HG02610 (cell line): ENCODE measurements around the gene C2.

Source experiments
- ATAC-seq: cut with Tn5 transposase; IDR thresholded peaks from one replicate; pipeline ENCODE4 v1.9.1; 2021; ENCODE audit warnings: mild to moderate bottlenecking, moderate library complexity; ENCODE audit not compliant: unreplicated experiment

The C2 gene

GRCh38 chr6:31927242-31927862 lies at the start of gene C2:
Gene C2, plus strand, starts transcription at chr6:31927717. Its CDS starts 36 bp downstream, at chr6:31927753.
- no peak for ATAC-seq

GRCh38 chr6:31878222-31878621 lies 49.3 kb upstream of the C2 start:
- ATAC-seq: no peak

- no peak for ATAC-seq
These were observed 48.8 kb upstream of the C2 start, which contains the start of gene SLC44A4 for GRCh38 chr6:31878726-31879125. Gene SLC44A4, minus strand, starts transcription at chr6:31878997. Its CDS starts 17 bp downstream, at chr6:31878980.

- no peak for ATAC-seq
These were observed 48.4 kb upstream of the C2 start for GRCh38 chr6:31879143-31879542.

GRCh38 chr6:31879901-31880300 lies 47.6 kb upstream of the C2 start:
- ATAC-seq: no peak

- no peak for ATAC-seq
These were observed 46.9 kb upstream of the C2 start for GRCh38 chr6:31880616-31881015.

GRCh38 chr6:31881136-31881859 lies 46.2 kb upstream of the C2 start:
- no peak for ATAC-seq

GRCh38 chr6:31882344-31882743 lies 45.2 kb upstream of the C2 start:
- no peak for ATAC-seq

- ATAC-seq: no peak
These were observed 43.8 kb upstream of the C2 start for GRCh38 chr6:31883676-31884075.

- no peak for ATAC-seq
These were observed 42.9 kb upstream of the C2 start for GRCh38 chr6:31884528-31885035.

- no peak for ATAC-seq
These were observed 41.0 kb upstream of the C2 start for GRCh38 chr6:31886541-31886991.

- no peak for ATAC-seq
These were observed 40.1 kb upstream of the C2 start for GRCh38 chr6:31887173-31888007.

GRCh38 chr6:31888276-31889258 lies 39.0 kb upstream of the C2 start:
- no peak for ATAC-seq

- no peak for ATAC-seq
These were observed 38.1 kb upstream of the C2 start for GRCh38 chr6:31889331-31889972.

- ATAC-seq: no peak
These were observed 34.7 kb upstream of the C2 start for GRCh38 chr6:31892821-31893220.

GRCh38 chr6:31896493-31896855 lies 31.0 kb upstream of the C2 start:
- no peak for ATAC-seq

GRCh38 chr6:31896856-31897611 lies 30.5 kb upstream of the C2 start:
- ATAC-seq: no peak

GRCh38 chr6:31897612-31898382 lies 29.7 kb upstream of the C2 start, which contains the start of gene EHMT2:
Gene EHMT2, minus strand, starts transcription at chr6:31897698. Its CDS starts 21 bp downstream, at chr6:31897677.
- ATAC-seq: peak; percentile 45
